HepG2 (cell line): ENCODE results near the gene TLL2.

Experiments used
- CEBPB ChIP-seq: IDR thresholded peaks from 2 replicates; pipeline ENCODE4 v1.6.1; 2011; ENCODE audit warnings: low read depth, low read length, improper control_type of control experiment, borderline replicate concordance
- KLF15 ChIP-seq: sonication (generic); formaldehyde crosslinking; IDR thresholded peaks from 2 replicates; pipeline ENCODE4 v1.8.1; 2023; ENCODE audit warnings: borderline replicate concordance, mild to moderate bottlenecking, inconsistent platforms, missing genetic modification reagents, mixed read lengths
- POLR2AphosphoS5 ChIP-seq: IDR thresholded peaks from 2 replicates; pipeline ENCODE4 v1.6.1; 2012; ENCODE audit warnings: low read depth, low read length
- ZNF121 ChIP-seq: sonication (generic); formaldehyde crosslinking; IDR thresholded peaks from 2 replicates; pipeline ENCODE4 v1.5.0; 2020; ENCODE audit warnings: mild to moderate bottlenecking, missing genetic modification reagents
- ZNF644 ChIP-seq: IDR thresholded peaks from 2 replicates; pipeline ENCODE4 v1.6.1; 2016; ENCODE audit warnings: low read depth

- TF ChIP-seq ZNF121 (no peak), CEBPB (no peak), ZNF644 (CRISPR knock-in tag) (no peak), KLF15 (CRISPR knock-in tag) (no peak), POLR2AphosphoS5 (no peak)
Measured at GRCh38 chr10:96452494-96453153, 61.1 kb downstream of the TLL2 start.
